ENCODE data around the gene HSD17B12. TPM values are rescaled to one million over a fixed set of nuclear protein-coding genes. Genes with fewer than 3 reads are reported as not detected.

HSD17B12 gene
- total and polyA plus RNA-seq, 2 of the 4 experiments (the other 2 are of a cell fraction): 38.0 to 44.6 TPM

GRCh38 chr11:43649921-43650320, 30.6 kb upstream of the HSD17B12 start:
- DNase-seq (no peak), ATAC-seq (ENCODE audit: low read depth) (no peak)
- no peak overlapping the region for H2BK15ac ChIP-seq (ENCODE audit: low read depth, low read length)
- no peak for TF ChIP-seq SMC3 (IDR thresholded peaks at IDR 0.05; ENCODE audit: low read depth, low read length)
- TF ChIP-seq MAFK (IDR thresholded peaks at IDR 0.05; ENCODE audit: low read depth, low read length): no peak
- no peak for TF ChIP-seq RAD21 (IDR thresholded peaks at IDR 0.05; ENCODE audit: low read length)
- no peak for TF ChIP-seq MXI1 (IDR thresholded peaks at IDR 0.05; ENCODE audit: borderline replicate concordance, low read depth, low read length)
- TF ChIP-seq BHLHE40 (IDR thresholded peaks at IDR 0.05; ENCODE audit: low read depth, low read length): no peak
- no peak for TF ChIP-seq CEBPB (IDR thresholded peaks at IDR 0.05; ENCODE audit: low read depth, low read length)
- TF ChIP-seq POLR2A (IDR thresholded peaks at IDR 0.05; ENCODE audit: low read depth, low read length): no peak
- no peak for TF ChIP-seq CHD1 (IDR thresholded peaks at IDR 0.05; ENCODE audit: low read depth, low read length)
- no peak for TF ChIP-seq MAZ (IDR thresholded peaks at IDR 0.05; ENCODE audit: borderline replicate concordance, low read depth, low read length)
- TF ChIP-seq, protein P1, sequence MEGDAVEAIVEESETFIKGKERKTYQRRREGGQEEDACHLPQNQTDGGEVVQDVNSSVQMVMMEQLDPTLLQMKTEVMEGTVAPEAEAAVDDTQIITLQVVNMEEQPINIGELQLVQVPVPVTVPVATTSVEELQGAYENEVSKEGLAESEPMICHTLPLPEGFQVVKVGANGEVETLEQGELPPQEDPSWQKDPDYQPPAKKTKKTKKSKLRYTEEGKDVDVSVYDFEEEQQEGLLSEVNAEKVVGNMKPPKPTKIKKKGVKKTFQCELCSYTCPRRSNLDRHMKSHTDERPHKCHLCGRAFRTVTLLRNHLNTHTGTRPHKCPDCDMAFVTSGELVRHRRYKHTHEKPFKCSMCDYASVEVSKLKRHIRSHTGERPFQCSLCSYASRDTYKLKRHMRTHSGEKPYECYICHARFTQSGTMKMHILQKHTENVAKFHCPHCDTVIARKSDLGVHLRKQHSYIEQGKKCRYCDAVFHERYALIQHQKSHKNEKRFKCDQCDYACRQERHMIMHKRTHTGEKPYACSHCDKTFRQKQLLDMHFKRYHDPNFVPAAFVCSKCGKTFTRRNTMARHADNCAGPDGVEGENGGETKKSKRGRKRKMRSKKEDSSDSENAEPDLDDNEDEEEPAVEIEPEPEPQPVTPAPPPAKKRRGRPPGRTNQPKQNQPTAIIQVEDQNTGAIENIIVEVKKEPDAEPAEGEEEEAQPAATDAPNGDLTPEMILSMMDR (conservative IDR thresholded peaks at IDR 0.05; ENCODE audit: low read depth, low read length): no peak
- TF ChIP-seq, protein P2, sequence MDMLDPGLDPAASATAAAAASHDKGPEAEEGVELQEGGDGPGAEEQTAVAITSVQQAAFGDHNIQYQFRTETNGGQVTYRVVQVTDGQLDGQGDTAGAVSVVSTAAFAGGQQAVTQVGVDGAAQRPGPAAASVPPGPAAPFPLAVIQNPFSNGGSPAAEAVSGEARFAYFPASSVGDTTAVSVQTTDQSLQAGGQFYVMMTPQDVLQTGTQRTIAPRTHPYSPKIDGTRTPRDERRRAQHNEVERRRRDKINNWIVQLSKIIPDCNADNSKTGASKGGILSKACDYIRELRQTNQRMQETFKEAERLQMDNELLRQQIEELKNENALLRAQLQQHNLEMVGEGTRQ (IDR thresholded peaks at IDR 0.05; ENCODE audit: low read depth, low read length): no peak
- no peak for TF ChIP-seq RCOR1 (IDR thresholded peaks at IDR 0.05; ENCODE audit: insufficient replicate concordance, low read length)
- TF ChIP-seq ELK1 (IDR thresholded peaks at IDR 0.05; ENCODE audit: borderline replicate concordance, low read depth, low read length): no peak
- no peak for TF ChIP-seq RFX5 (IDR thresholded peaks at IDR 0.05; ENCODE audit: low read depth, low read length)
- TF ChIP-seq NFE2L2 (IDR thresholded peaks at IDR 0.05; ENCODE audit: low read depth, low read length): no peak
- no peak for TF ChIP-seq FOS (IDR thresholded peaks at IDR 0.05; ENCODE audit: low read depth, low read length)
- no peak overlapping the region for H3K4ac ChIP-seq (ENCODE audit: low read depth, low read length)
- H2AFZ ChIP-seq (replicated peaks; ENCODE audit: low read length, poor library complexity): no peak overlapping the region
- in situ Hi-C loops (cut with MboI; ENCODE audit: low sequenced_read_pairs): no loop called here
- H3K18ac ChIP-seq (ENCODE audit: low read depth, low read length): no peak overlapping the region
- H3K56ac ChIP-seq (ENCODE audit: extremely low read depth, insufficient read depth, low read length): no peak overlapping the region
- WGBS, 2 experiments (ENCODE audit: extremely low coverage in 2 of 2, insufficient read length in 1 of 2): no CpG with 5 or more reads among the region's 1 CpG
- H2AK5ac ChIP-seq (ENCODE audit: low read depth, low read length): no peak overlapping the region
- H3K23ac ChIP-seq (ENCODE audit: low read depth, low read length): no peak overlapping the region
- 0 out of 2 replicates have a peak, but pooled peaks cover 2% of the 10 kb centered on the region for H3K9me1 ChIP-seq (ENCODE audit: insufficient read depth, low read length)
- peaks cover 6 to 24% of the 10 kb centered on the region in 2 experiments for H3K79me1 ChIP-seq (ENCODE audit: low read depth in 1 of 2, low read length in 2 of 2)
- dilution Hi-C loops (cut with HindIII; ENCODE audit: low sequenced_read_pairs, unreplicated experiment): no loop called here
- H3K14ac ChIP-seq (replicated peaks; ENCODE audit: low read depth, low read length): no peak overlapping the region
- POLR2A ChIA-PET (ENCODE audit: unreplicated experiment): no interaction called here
- H3K4me3 ChIP-seq (ENCODE audit: insufficient read depth, low read depth, low read length): no peak overlapping the region
- H3K4me2 ChIP-seq (ENCODE audit: low read depth, low read length): no peak overlapping the region
- no peak overlapping the region for H3K9ac ChIP-seq (ENCODE audit: low read depth, low read length)
- no peak overlapping the region for H3K27ac ChIP-seq (ENCODE audit: insufficient read depth, low read length)
- BruUV-seq (replicated peaks): no TSS peak
- no peak overlapping the region for H4K8ac ChIP-seq (ENCODE audit: low read depth in 2 of 2, low read length in 2 of 2)
- H3K9me3 ChIP-seq (ENCODE audit: control insufficient read depth, insufficient read depth, low read length): no peaks in the 10 kb centered on the region
- CTCF ChIA-PET: interaction anchor here (0.7 kb wide), 1 partner anchor 176 kb away, joined by 3 read pairs; no protein-coding TSS in a partner anchor
- H4K20me1 ChIP-seq (ENCODE audit: insufficient read depth, low read length): no peaks in the 10 kb centered on the region
- H3K4me1 ChIP-seq (ENCODE audit: control insufficient read depth, insufficient read depth, low read length): peaks cover 2% of the 10 kb centered on the region; the same call in 1 of the 2 replicates
- intact Hi-C loops (cut with micrococcal nuclease): no loop called here
- no peak overlapping the region for H4K91ac ChIP-seq (ENCODE audit: insufficient read depth, low read depth, low read length)
- H2BK5ac ChIP-seq (ENCODE audit: low read depth, low read length, poor library complexity, severe bottlenecking): no peak overlapping the region
- H3K36me3 ChIP-seq (ENCODE audit: control insufficient read depth, insufficient read depth, low read length): peaks cover 3% of the 10 kb centered on the region; the same call in 1 of the 2 replicates
- H4K5ac ChIP-seq (ENCODE audit: low read depth, low read length): no peak overlapping the region
- no peak overlapping the region for H2BK120ac ChIP-seq (ENCODE audit: low read depth, low read length)
- no peak overlapping the region for H2BK20ac ChIP-seq (ENCODE audit: low read depth, low read length)
- H3K27me3 ChIP-seq (ENCODE audit: control insufficient read depth, insufficient read depth, low read length): no peaks in the 10 kb centered on the region
- no peak overlapping the region for H2AK9ac ChIP-seq (replicated peaks; ENCODE audit: low read depth, low read length, poor library complexity)

Data from IMR-90 (cell line).